Heart right ventricle (tissue), 16 donors: ENCODE measurements around the gene GSDME. TPM values are rescaled to one million over a fixed set of nuclear protein-coding genes. Genes with fewer than 3 reads are reported as not detected.

Experiments
- ATAC-seq, 8 donors: fragments of 200-7000 bp; cut with Tn5 transposase; one replicate each; pipeline ENCODE4 v1.9.1; 2020; ENCODE audit warnings: mild to moderate bottlenecking in 8 of 8, moderate library complexity in 8 of 8, moderate number of reproducible peaks in 1 of 8
- DNase-seq, 2 donors: peaks; one replicate each; pipeline ENCODE4 v3.0.0-alpha.2; 2020
- H3K27ac ChIP-seq, 10 donors: fragments of 200-600 bp; sonication (generic) in 2 of 10; one replicate each; pipeline versions ENCODE4 v1.5.0 to v1.8.0; 2020 to 2022; ENCODE audit warnings: mild to moderate bottlenecking in 3 of 10
- H3K27me3 ChIP-seq, 7 donors: fragments of 200-600 bp; one replicate each; pipeline ENCODE4 v1.8.0; 2021 to 2022; ENCODE audit warnings: mild to moderate bottlenecking in 2 of 7
- H3K36me3 ChIP-seq, 9 donors: fragments of 200-600 bp; sonication (generic) in 1 of 9; one replicate each; pipeline versions ENCODE4 v1.5.0 to v1.8.0; 2020 to 2022; ENCODE audit warnings: mild to moderate bottlenecking in 2 of 9
- H3K4me1 ChIP-seq, 9 donors: fragments of 200-600 bp; sonication (generic) in 1 of 9; one replicate each; pipeline versions ENCODE4 v1.5.0 to v1.8.0; 2020 to 2022; ENCODE audit warnings: mild to moderate bottlenecking in 4 of 9
- H3K4me3 ChIP-seq, 10 donors: fragments of 200-600 bp; sonication (generic) in 2 of 10; one replicate each; pipeline versions ENCODE4 v1.5.0 to v1.8.0; 2020 to 2022; ENCODE audit warnings: mild to moderate bottlenecking in 7 of 10, moderate library complexity in 2 of 10
- H3K9me3 ChIP-seq, 11 donors: fragments of 200-600 bp in 10 of 11; sonication (generic) in 2 of 11; one replicate each; pipeline versions ENCODE4 v1.5.0 to v1.8.0; 2013 to 2022; ENCODE audit warnings: mild to moderate bottlenecking in 2 of 11, control low read depth in 1 of 11, moderate library complexity in 1 of 11
- CTCF ChIP-seq, 9 donors: fragments of 200-600 bp; sonication (generic) in 2 of 9; IDR thresholded peaks; one replicate each; pipeline versions ENCODE4 v1.5.0 to v1.8.0; 2021 to 2022; ENCODE audit warnings: antibody characterized with exemption in 9 of 9, mild to moderate bottlenecking in 5 of 9, moderate library complexity in 1 of 9
- WGBS, 2 donors: extraction: QIAGEN DNeasy Blood & Tissue Kit; methylation state at CpG; one replicate each; pipeline ENCODE4 v1.1.7; 2013; ENCODE audit warnings: inconsistent platforms in 1 of 2; 5-methylcytosine and 5-hydroxymethylcytosine counted together
- intact Hi-C, 10 donors: fragments of 100-400 bp; cut with DNase I; formaldehyde crosslinking; loops; one replicate each; pipeline versions ENCODE4 v1.11.1 to v1.14.2; 2022
- polyA plus RNA-seq, 2 donors: library from polyadenylated mRNA; stranded (reverse); fragments of 200-250 nt; gene quantifications; one replicate each; pipeline ENCODE4 v1.2.3, GENCODE V29; 2013
- total RNA-seq, 10 donors: library from RNA; stranded (reverse); fragmentation: NEBNext Ultra II Directional in 3 of 10; extraction: Animal tissue kit (Norgen Biotek cat#: 25700) in 3 of 10; gene quantifications; one replicate each; pipeline versions ENCODE4 v1.2.1 to v1.2.4, GENCODE V29; 2021 to 2023
- donor health status: Arrhythmogenic right ventricular cardiomyopathy.
- donor health status: ischemic (EF 13 %, LVEDD 7.1; RV severe dilation, severe dysfunction).
- donor health status: healthy with polysubstance abuse.
- donor health status: DM: no; HTN: yes; CAD: no.
- donor health status: DM: no; HTN: no; CAD: no.
- donor health status: ischemic (EF 25% LVEDD 6.9; RV normal size, moderate dysfunction).
- donor health status: ischemic (EF 25% LVEDD 5.7; RV mildly dilated, moderate dysfunction).
- donor health status: healthy.
- donor health status: DM: yes; HTN: yes; CAD: no.
- donor health status: Ischemic cardiomyopathy.
- donor health status: ischemic (EF 35%, LVEDD 5.7; RV mildly dilated, moderate dysfunction).
- donor health status: nonischemic (EF 11% LVEDD 7.7; RV severe dilation, severe dysfunction).
- donor health status: DM: yes; HTN: yes; CAD: no.
- donor health status: PGD.
- donor health status: ischemic (EF 29% LVEDD 5.4; RV normal size, mild dysfunction).
- donor health status: nonischemic (EF 23%, LVEDD 6.1; RV moderate dilation, normal function).

GSDME gene
- total and polyA plus RNA-seq, 12 donors, result 2.8 to 11.9 (median 5.8) TPM

- intact Hi-C loops, result loop anchor here in 1 of 10 donors (10.0 kb wide), 1 partner anchor 55 kb away; no protein-coding TSS in a partner anchor
- H3K4me1 ChIP-seq, result no peaks in the 10 kb centered on the region
- no peaks in the 10 kb centered on the region for H3K36me3 ChIP-seq
- no peak for DNase-seq
- no peak for TF ChIP-seq CTCF (IDR thresholded peaks at IDR 0.05)
- WGBS, 2 donors, result 69 to 71% methylated on average over 2 of the region's 2 CpGs
- H3K27me3 ChIP-seq, result no peaks in the 10 kb centered on the region
- no peak for ATAC-seq
- H3K9me3 ChIP-seq, result no peaks in the 10 kb centered on the region
- H3K4me3 ChIP-seq, result no peak overlapping the region
- no peak overlapping the region for H3K27ac ChIP-seq
Observed at GRCh38 chr7:24659505-24659904, 97.8 kb downstream of the GSDME start.

GRCh38 chr7:24657980-24658379 is 99.3 kb downstream of the GSDME start:
- no peak for TF ChIP-seq CTCF (IDR thresholded peaks at IDR 0.05)
- H3K36me3 ChIP-seq, result no peaks in the 10 kb centered on the region
- DNase-seq (no peak), ATAC-seq (no peak)
- H3K4me3 ChIP-seq, result no peak overlapping the region
- no peaks in the 10 kb centered on the region for H3K27me3 ChIP-seq
- no peaks in the 10 kb centered on the region for H3K9me3 ChIP-seq
- H3K27ac ChIP-seq, result no peak overlapping the region
- intact Hi-C loops, result loop anchor here in 1 of 10 donors (10.0 kb wide), 1 partner anchor 57 kb away; no protein-coding TSS in a partner anchor
- peaks cover 0 to 6% (median 0%) of the 10 kb centered on the region in 9 donors for H3K4me1 ChIP-seq

GRCh38 chr7:24656608-24657007 is 100.7 kb downstream of the GSDME start:
- H3K27me3 ChIP-seq, result no peaks in the 10 kb centered on the region
- H3K4me3 ChIP-seq, result no peak overlapping the region
- peaks cover 0 to 6% (median 0%) of the 10 kb centered on the region in 9 donors for H3K4me1 ChIP-seq
- intact Hi-C loops, result loop anchor here in 1 of 10 donors (10.0 kb wide), 1 partner anchor 58 kb away; no protein-coding TSS in a partner anchor
- H3K27ac ChIP-seq, result no peak overlapping the region
- no peak for DNase-seq
- no peaks in the 10 kb centered on the region for H3K36me3 ChIP-seq
- 89 to 94% methylated on average over 6 of the region's 6 CpGs for WGBS, 2 donors
- TF ChIP-seq CTCF (IDR thresholded peaks at IDR 0.05), result no peak
- H3K9me3 ChIP-seq, result no peaks in the 10 kb centered on the region
- ATAC-seq, result no peak

- no peaks in the 10 kb centered on the region for H3K9me3 ChIP-seq
- H3K36me3 ChIP-seq, result no peaks in the 10 kb centered on the region
- intact Hi-C loops, result loop anchor here in 1 of 10 donors (10.0 kb wide), 1 partner anchor 60 kb away; no protein-coding TSS in a partner anchor
- H3K27me3 ChIP-seq, result no peaks in the 10 kb centered on the region
- ATAC-seq (no peak), DNase-seq (no peak)
- 71 to 73% methylated on average over 1 of the region's 1 CpG for WGBS, 2 donors
- H3K4me3 ChIP-seq, result no peak overlapping the region
- H3K27ac ChIP-seq, result no peak overlapping the region
- peaks cover 0 to 6% (median 0%) of the 10 kb centered on the region in 9 donors for H3K4me1 ChIP-seq
- no peak for TF ChIP-seq CTCF (IDR thresholded peaks at IDR 0.05)
Observed at GRCh38 chr7:24654305-24654704, 103.0 kb downstream of the GSDME start.
